Central memory CD8-positive, alpha-beta T cell (primary cell): ENCODE measurements around the gene MTHFR.

Source experiments
- ATAC-seq: fragments of 150-1000 bp; cut with Tn5 transposase; replicated peaks from 2 replicates; pipeline ENCODE4 v1.10.0; 2022; ENCODE audit warnings: mild to moderate bottlenecking, moderate FRiP score, moderate number of reproducible peaks; ENCODE audit not compliant: poor library complexity, severe bottlenecking; ENCODE audit errors: extremely low read depth
- DNase-seq, 2 donors: peaks; one replicate each; pipeline ENCODE4 v3.0.0; 2021; ENCODE audit warnings: low spot score in 2 of 2
- H3K27ac Mint-ChIP-seq: one replicate; pipeline ENCODE4 v1.8.0; 2022; ENCODE audit warnings: low read depth, mild to moderate bottlenecking, moderate library complexity, mixed read lengths
- H3K27me3 Mint-ChIP-seq: one replicate; pipeline ENCODE4 v1.8.0; 2022; ENCODE audit warnings: mixed read lengths
- H3K36me3 Mint-ChIP-seq: one replicate; pipeline ENCODE4 v1.8.0; 2022; ENCODE audit warnings: mild to moderate bottlenecking, moderate library complexity, mixed read lengths; ENCODE audit not compliant: insufficient read depth
- H3K4me1 Mint-ChIP-seq: one replicate; pipeline ENCODE4 v1.8.0; 2022; ENCODE audit warnings: mixed read lengths
- H3K4me3 Mint-ChIP-seq: one replicate; pipeline ENCODE4 v1.8.0; 2022; ENCODE audit warnings: mild to moderate bottlenecking, moderate library complexity, mixed read lengths
- H3K9me3 Mint-ChIP-seq: one replicate; pipeline ENCODE4 v1.8.0; 2022; ENCODE audit warnings: mixed read lengths

Gene MTHFR

GRCh38 chr1:11779715-11780379, 25.9 kb downstream of the MTHFR start:
- Mint-ChIP-seq H3K36me3 (no peaks in the 10 kb centered on the region), H3K27me3 (peaks cover 3% of the 10 kb centered on the region), H3K27ac (no peak overlapping the region), H3K4me3 (no peak overlapping the region), H3K9me3 (no peaks in the 10 kb centered on the region), H3K4me1 (no peaks in the 10 kb centered on the region)
- ATAC-seq (no peak), DNase-seq (no peak)

GRCh38 chr1:11778844-11779623, 26.7 kb downstream of the MTHFR start:
- Mint-ChIP-seq H3K4me1 (no peaks in the 10 kb centered on the region), H3K27ac (no peak overlapping the region), H3K4me3 (no peak overlapping the region), H3K9me3 (no peaks in the 10 kb centered on the region), H3K36me3 (no peaks in the 10 kb centered on the region), H3K27me3 (peaks cover 11% of the 10 kb centered on the region)
- ATAC-seq: no peak
- no peak for DNase-seq

GRCh38 chr1:11778336-11778735, 27.4 kb downstream of the MTHFR start:
- Mint-ChIP-seq H3K27ac (no peak overlapping the region), H3K36me3 (no peaks in the 10 kb centered on the region), H3K27me3 (peaks cover 11% of the 10 kb centered on the region), H3K4me3 (no peak overlapping the region), H3K9me3 (no peaks in the 10 kb centered on the region), H3K4me1 (no peaks in the 10 kb centered on the region)
- DNase-seq: no peak
- no peak for ATAC-seq

- H3K36me3 Mint-ChIP-seq: no peaks in the 10 kb centered on the region
Measured at GRCh38 chr1:11777658-11778322, 28.0 kb downstream of the MTHFR start.

GRCh38 chr1:11774753-11775152, 31.0 kb downstream of the MTHFR start:
- Mint-ChIP-seq H3K9me3 (no peaks in the 10 kb centered on the region), H3K4me1 (no peaks in the 10 kb centered on the region), H3K27ac (no peak overlapping the region), H3K27me3 (peaks cover 11% of the 10 kb centered on the region), H3K4me3 (no peak overlapping the region), H3K36me3 (no peaks in the 10 kb centered on the region)
- no peak for DNase-seq
- no peak for ATAC-seq

More at GRCh38 chr1:11777658-11778322, 28.0 kb downstream of the MTHFR start:
- peaks cover 11% of the 10 kb centered on the region for H3K27me3 Mint-ChIP-seq
- no peak overlapping the region for H3K4me3 Mint-ChIP-seq
- no peak for DNase-seq
- no peaks in the 10 kb centered on the region for H3K4me1 Mint-ChIP-seq
- H3K27ac Mint-ChIP-seq: no peak overlapping the region
- H3K9me3 Mint-ChIP-seq: no peaks in the 10 kb centered on the region
- no peak for ATAC-seq

- ATAC-seq (no peak), DNase-seq (no peak)
- no peaks in the 10 kb centered on the region for H3K4me1 Mint-ChIP-seq
- no peak overlapping the region for H3K27ac Mint-ChIP-seq
- H3K4me3 Mint-ChIP-seq: no peak overlapping the region
- no peaks in the 10 kb centered on the region for H3K9me3 Mint-ChIP-seq
- H3K36me3 Mint-ChIP-seq: no peaks in the 10 kb centered on the region
- peaks cover 11% of the 10 kb centered on the region for H3K27me3 Mint-ChIP-seq
Measured at GRCh38 chr1:11772458-11772857, 33.3 kb downstream of the MTHFR start.

GRCh38 chr1:11771481-11772043, 34.2 kb downstream of the MTHFR start:
- Mint-ChIP-seq H3K27me3 (peaks cover 11% of the 10 kb centered on the region), H3K4me3 (no peak overlapping the region), H3K36me3 (no peaks in the 10 kb centered on the region), H3K27ac (no peak overlapping the region), H3K4me1 (no peaks in the 10 kb centered on the region), H3K9me3 (no peaks in the 10 kb centered on the region)
- ATAC-seq (no peak), DNase-seq (no peak)

GRCh38 chr1:11770011-11770410, 35.8 kb downstream of the MTHFR start:
- Mint-ChIP-seq H3K36me3 (peaks cover 2% of the 10 kb centered on the region), H3K4me3 (no peak overlapping the region), H3K4me1 (no peaks in the 10 kb centered on the region), H3K9me3 (no peaks in the 10 kb centered on the region), H3K27me3 (peaks cover 18% of the 10 kb centered on the region), H3K27ac (no peak overlapping the region)
- ATAC-seq (no peak), DNase-seq (no peak)

- H3K4me3 Mint-ChIP-seq: no peak overlapping the region
- peaks cover 2% of the 10 kb centered on the region for H3K36me3 Mint-ChIP-seq
- DNase-seq: no peak
- no peaks in the 10 kb centered on the region for H3K9me3 Mint-ChIP-seq
- ATAC-seq: no peak
- no peaks in the 10 kb centered on the region for H3K4me1 Mint-ChIP-seq
- H3K27ac Mint-ChIP-seq: no peak overlapping the region
- peaks cover 11% of the 10 kb centered on the region for H3K27me3 Mint-ChIP-seq
Measured at GRCh38 chr1:11769274-11769673, 36.5 kb downstream of the MTHFR start.

- H3K4me1 Mint-ChIP-seq: no peaks in the 10 kb centered on the region
- H3K27ac Mint-ChIP-seq: no peak overlapping the region
- peaks cover 12% of the 10 kb centered on the region for H3K27me3 Mint-ChIP-seq
- no peak overlapping the region for H3K4me3 Mint-ChIP-seq
- DNase-seq (no peak), ATAC-seq (no peak)
- peaks cover 2% of the 10 kb centered on the region for H3K36me3 Mint-ChIP-seq
- no peaks in the 10 kb centered on the region for H3K9me3 Mint-ChIP-seq
Measured at GRCh38 chr1:11768821-11769220, 36.9 kb downstream of the MTHFR start.

- DNase-seq (no peak), ATAC-seq (no peak)
- H3K4me1 Mint-ChIP-seq: no peaks in the 10 kb centered on the region
- no peaks in the 10 kb centered on the region for H3K9me3 Mint-ChIP-seq
- no peak overlapping the region for H3K4me3 Mint-ChIP-seq
- no peak overlapping the region for H3K27ac Mint-ChIP-seq
- H3K27me3 Mint-ChIP-seq: peaks cover 19% of the 10 kb centered on the region
- peaks cover 2% of the 10 kb centered on the region for H3K36me3 Mint-ChIP-seq
Measured at GRCh38 chr1:11767922-11768704, 37.7 kb downstream of the MTHFR start.

- H3K27ac Mint-ChIP-seq: no peak overlapping the region
- DNase-seq: no peak
- no peaks in the 10 kb centered on the region for H3K9me3 Mint-ChIP-seq
- H3K36me3 Mint-ChIP-seq: peaks cover 2% of the 10 kb centered on the region
- peaks cover 31% of the 10 kb centered on the region for H3K27me3 Mint-ChIP-seq
- no peak for ATAC-seq
- no peaks in the 10 kb centered on the region for H3K4me1 Mint-ChIP-seq
- H3K4me3 Mint-ChIP-seq: no peak overlapping the region
Measured at GRCh38 chr1:11766429-11766776, 39.4 kb downstream of the MTHFR start.
